T-helper 1 cell (primary cell): ENCODE results near the gene THOC5.
"Not testable (repeated sequence)": the region's sequence is repeated elsewhere in the genome, so short reads cannot be mapped to it uniquely, and the experiment has no call there.

Source experiments
- DNase-seq, 5 donors: peaks; one replicate each; pipeline ENCODE4 v3.0.0-alpha.2; 2012 to 2020
- total RNA-seq, 4 donors: gene quantifications; one replicate each; lab custom pipeline; 2026; lab: John Stamatoyannopoulos, UW

THOC5 gene
- 33.9 to 68.8 (median 48.1) reads per million in 4 donors for total RNA-seq

DNA sequence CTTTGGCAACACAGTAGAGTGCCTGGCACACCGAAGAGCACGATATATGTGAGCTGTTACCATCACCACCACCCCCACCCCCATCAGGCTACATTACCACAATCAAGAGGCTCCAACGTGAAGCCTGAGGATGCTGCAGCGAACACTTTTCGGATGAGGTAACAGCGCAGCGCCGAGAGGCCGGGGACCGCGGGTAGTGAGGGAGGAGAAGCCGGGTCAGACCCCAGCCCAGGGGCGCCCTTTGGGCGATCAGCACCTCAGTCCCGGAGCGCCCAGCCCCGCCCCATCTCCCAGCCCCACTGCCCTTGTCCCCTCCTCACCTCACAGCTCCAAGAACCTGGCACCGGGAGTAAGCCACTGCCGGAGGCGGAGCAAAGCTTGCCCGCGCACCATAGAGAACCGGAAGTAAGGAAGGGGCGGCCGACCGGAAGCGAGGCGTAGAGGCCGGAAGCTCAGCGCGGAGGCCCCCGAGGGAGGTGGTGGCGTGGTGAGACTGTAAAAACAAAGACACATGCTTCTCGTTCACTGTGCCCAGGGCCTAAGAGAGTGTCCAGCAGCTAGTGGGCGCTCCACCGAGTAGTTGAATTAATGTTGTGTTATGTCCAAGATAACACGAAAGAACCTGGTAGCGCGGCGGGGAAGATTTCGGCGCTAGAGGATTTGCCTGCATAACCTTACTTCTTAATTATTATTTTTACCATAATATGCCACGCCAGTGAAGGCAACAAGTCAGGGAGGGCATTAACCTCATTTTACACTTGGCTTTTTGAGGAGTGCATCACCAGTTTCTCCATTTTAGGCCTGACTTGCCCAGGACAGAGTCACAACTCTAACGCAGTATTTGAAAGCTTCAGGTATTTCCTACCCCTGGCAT, at the start of gene THOC5:
Gene THOC5, minus strand, starts transcription at position 407 of the 874 bp plus-strand sequence. CDS start 4,610 bp downstream, outside the sequence.
- DNase-seq = peak; percentile 70 to 91 (median 82)

DNA sequence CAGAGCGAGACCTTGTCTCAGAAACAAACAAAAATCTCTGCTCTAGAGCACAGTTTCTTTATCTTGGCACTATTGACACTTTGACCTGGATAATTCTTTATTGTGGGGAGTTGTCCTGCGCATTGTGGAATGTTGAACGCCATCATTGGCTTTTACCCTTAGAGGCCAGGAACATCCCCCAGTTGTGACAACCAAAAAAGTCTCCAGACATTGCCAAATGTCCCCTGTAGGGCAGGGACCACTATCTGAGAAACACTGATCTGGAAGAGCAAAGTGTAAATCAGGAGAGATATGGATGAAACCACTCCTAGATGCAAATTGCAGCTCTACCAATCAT, 45.1 kb upstream of the THOC5 start:
- DNase-seq = no peak

DNA sequence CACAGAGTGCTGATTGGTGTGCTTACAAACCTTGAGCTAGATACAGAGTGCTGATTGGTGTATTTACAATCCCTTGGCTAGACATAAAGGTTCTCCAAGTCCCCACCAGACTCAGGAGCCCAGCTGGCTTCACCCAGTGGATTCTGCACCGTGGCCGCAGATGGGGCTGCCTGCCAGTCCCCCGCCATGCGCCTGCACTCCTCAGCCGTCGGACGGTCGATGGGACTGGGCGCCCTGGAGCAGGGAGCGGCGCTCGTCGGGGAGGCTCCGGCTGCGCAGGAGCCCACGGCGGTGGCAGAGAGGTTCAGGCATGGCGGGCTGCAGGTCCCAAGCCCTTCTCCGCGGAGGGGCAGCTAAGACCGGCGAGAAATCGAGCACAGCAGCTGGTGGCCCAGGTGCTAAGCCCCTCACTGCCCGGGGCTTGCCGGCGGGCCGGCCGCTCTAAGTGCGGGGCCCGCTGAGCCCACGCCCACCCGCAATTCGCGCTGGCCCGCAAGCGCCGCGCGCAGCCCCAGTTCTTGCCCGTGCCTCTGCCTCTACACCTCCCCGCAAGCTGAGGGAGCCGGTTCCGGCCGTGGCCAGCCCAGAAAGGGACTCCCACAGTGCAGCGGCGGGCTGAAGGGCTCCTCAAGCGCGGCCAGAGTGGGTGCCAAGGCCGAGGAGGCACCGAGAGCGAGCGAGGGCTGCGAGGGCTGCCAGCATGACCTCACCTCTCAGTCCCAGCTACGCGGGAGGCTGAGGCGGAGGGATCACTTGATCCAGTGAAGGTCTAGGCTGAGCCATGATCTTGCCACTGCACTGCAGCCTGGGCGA, 44.5 kb upstream of the THOC5 start:
- not testable (repeated sequence) for DNase-seq

DNA sequence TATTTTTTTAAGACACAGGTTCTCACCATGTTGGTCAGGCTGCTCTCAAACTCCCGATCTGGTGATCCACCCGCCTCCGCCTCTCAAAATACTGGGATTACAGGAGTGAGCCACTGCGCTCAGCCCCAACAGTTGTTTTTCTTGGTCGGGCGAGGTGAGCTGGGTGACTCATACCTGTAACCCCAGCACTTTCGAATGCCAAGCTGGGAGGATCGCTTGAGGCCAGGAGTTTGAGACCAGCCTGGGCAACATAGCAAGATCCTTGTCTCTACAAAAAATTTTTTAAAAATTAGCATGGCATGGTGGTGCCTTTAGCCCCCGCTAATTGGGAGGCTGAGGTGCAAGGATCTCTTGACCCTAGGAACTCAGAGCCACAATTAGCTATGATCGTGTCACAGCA, 42.9 kb upstream of the THOC5 start:
- no peak for DNase-seq

DNA sequence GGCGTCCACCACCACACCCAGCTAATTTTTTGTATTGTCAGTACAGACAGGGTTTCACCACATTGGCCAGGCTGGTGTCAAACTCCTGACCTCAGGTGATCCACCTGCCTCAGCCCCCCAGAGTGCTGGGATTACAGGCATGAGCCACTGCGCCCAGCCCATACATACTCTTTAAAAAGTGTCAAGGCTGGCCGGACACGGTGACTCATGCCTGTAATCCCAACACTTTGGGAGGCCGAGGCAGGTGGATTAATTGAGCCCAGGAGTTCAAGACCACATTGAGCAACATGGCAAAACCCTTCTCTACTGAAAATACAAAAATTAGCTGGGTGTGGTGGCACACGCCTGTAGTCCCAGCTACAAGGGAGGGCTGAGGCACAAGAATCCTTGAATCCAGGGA, 40.9 kb upstream of the THOC5 start:
- not testable (repeated sequence) for DNase-seq

DNA sequence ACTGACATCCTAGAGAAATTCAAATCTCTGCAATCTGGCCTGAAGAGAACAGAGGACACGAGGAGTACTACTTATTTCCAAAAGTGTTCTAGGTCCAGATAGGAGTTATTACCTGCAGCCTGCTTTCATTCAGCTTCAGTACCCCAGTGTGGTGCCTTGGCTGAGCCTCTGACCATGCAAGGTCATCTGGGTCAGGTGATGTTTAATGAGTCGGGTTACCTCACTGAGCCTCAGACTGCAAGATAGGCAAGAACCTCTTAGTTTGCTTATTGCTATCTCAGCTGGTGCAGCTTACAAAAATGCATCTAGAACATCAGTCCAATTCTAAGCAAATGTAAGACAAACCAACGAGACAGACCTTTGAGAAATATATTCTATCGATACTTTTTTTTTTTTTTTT, 40.4 kb upstream of the THOC5 start:
- no peak for DNase-seq

DNA sequence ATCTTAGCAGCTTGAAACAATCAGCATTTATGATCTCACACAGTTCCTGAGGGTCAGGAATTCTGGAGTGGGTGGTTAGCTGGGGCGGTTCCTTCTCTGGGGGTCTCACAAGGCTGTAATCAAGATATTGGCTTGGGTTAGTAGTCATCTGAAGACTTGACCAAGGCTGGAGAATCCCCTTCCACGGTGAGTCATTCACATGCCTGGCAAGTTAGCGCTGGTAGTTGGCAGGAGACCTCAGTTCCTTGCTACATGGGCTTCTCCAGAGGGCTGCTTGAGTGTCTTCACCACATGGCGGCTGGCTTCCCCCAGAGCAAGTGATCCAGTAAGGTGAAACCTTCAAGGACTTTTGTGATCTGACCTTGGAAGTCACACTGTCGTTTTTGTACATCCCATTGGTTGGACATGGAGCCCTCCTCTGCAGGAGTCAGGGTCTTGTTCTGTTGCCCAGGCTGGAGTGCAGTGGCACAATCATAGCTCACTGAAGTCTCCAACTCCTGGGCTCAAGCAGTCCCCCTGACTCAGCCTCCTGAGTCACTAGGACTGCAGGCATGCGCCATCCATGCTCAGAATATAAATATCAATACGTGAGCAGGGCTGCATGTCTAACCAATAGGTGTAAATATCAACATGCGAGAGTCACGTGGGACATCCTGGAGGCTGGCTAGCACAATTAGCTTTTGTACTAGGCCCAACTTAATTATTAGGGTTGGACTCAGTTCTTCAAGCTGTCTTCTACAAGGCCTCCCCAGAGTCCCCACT, 34.6 kb upstream of the THOC5 start:
- no peak for DNase-seq

DNA sequence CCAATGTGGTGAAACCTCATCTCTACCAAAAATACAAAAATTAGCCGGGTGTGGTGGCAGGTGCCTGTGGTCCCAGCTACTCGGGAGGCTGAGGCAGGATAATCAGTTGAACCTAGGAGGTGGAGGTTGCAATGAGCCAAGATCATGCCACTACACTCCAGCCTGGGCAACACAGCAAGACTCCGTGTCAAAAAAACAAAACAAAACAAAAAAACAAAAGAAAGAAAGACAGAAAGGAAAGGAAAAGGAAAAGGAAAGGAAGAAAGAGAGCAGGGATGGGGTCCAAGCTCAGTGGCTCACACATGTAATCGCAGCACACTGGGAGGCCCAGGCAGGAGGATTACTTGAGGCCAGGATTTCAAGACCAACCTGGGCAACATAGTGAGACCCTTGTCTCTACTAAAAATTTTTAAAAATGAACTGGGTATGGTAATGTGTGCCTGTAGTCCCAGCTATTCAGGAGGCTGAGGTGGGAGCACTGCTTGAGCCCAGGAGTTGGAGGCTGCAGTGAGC, 32.7 kb upstream of the THOC5 start:
- DNase-seq = not testable (repeated sequence)

DNA sequence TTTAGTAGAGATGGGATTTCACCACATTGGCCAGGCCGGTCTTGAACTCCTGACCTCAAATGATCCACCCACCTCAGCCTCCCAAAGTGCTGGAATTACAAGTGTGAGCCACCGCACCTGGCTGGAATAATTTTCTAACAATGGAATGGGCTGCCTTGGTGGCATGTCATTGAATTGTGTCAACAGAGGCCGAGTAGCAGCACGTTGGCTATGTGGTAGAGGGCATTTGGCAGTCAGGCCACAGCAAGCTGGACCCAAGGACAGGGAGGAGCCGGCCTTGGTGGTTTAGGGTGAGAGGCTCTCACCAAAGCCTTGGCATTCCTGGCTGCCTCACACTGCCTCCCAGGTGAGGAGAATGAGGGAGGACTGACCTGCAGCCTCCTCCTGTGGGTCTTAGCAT, 31.4 kb upstream of the THOC5 start:
- DNase-seq = no peak

DNA sequence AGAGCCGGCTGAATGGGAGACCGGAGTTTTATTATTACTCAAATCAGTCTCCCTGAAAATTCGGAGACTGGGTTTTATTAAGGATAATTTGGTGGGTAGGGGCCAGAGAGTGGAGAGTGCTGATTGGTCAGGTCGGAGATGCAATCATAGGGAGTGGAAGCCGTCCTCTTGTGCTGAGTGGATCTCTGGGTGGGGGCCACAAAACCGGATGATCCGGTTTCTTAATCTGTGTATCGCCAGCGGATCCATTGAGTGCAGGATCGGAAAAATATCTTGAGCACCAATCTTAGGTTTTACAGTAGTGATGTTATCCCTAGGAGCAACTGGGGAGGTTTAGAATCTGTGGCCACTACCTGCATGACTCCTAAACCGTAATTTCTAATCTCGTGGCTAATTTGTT, 28.2 kb upstream of the THOC5 start:
- no peak for DNase-seq

DNA sequence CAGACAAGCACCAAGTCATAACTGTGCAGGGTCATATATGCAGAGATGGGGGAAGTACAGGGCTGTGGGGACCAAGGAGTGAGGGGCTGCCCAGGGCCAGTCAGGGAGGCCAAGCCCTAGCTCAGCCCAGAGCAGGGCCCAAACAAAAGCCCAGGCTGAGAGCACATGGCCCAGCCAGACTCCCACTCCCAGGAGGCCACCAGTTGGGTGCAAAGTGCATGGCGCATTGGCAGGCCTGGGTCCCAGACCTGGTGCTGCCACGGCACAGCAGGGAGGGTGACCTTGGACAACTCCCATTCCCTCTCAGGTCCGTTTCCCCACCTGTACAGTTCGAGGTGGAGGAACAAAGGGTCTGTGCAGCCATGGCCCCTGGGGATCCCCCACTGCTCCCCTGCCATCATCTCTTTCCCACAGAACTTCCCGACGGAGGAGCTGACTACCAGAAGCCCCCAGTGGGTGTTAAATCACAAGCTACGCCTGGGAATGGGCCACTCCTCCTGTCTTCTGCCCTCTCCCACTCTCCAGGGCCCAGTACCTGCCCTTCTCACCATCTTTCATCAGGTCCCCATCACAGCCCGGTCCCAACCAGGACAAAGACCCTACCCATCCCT, 26.7 kb upstream of the THOC5 start:
- DNase-seq = no peak

DNA sequence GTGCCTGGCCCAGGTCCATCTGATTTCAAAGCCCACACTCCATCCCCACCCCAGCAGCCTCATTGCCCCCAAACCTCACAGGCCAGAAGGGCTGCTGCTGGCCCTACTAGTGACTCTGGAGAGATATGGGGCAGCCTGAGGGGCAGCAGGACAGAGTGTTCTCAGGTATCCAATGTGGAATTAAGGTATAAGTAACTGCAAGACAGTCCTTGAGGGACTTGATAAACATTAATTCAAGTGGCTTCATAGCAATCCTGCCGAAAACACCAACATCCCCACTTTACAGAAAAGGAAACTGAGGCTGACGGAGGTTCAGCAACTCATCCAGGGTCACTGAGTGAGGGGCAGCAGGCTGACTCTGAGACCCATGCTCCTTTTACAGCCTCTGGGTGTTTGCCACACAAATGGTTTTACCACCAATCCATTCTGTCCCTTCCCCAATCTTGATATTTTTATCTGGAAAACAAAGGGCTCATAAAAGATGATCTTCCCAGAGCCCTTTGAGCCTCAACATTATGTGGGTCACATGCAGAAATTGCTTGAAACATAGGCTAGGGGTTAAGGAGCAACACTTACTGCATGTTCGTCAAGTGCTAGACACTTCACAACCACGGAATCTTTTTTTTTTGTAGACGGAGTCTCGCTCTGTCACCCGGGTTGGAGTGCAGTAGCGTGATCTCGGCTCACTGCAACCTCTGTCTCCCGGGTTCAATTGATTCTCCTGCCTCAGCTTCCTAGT, 25.1 kb upstream of the THOC5 start:
- DNase-seq = no peak

DNA sequence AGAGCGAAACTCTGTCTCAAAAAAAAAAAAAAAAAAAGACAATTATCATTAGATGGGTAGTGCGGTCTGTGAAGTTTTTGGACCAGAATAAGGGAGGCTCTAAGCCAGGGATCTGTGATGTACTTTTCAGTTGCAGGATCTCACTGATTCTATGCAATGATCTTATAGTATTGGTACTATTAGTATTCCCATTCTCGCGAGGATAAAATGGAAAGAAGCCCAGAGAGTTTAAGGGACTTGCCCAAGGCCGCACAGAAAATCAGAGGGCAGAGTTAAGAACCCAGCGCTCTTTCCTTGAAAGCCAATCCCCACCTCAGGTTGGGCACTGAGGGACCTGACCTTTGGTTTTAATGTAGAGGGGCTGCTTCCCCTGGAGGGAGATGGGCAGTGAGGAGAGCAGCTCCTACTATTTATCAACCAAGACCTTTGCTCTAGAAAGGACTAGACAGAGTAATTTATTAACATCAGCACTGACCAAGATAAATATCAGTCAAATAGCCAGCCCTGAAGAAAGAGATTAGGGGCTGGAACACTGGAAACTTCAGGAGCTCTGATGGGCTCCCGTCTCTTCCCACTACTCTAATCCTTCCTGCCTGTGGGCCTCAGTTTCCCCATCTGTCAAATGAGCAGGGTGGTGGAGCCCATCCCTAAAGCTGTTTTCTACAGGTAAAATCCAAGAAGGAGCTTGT, 21.3 kb upstream of the THOC5 start:
- no peak for DNase-seq

DNA sequence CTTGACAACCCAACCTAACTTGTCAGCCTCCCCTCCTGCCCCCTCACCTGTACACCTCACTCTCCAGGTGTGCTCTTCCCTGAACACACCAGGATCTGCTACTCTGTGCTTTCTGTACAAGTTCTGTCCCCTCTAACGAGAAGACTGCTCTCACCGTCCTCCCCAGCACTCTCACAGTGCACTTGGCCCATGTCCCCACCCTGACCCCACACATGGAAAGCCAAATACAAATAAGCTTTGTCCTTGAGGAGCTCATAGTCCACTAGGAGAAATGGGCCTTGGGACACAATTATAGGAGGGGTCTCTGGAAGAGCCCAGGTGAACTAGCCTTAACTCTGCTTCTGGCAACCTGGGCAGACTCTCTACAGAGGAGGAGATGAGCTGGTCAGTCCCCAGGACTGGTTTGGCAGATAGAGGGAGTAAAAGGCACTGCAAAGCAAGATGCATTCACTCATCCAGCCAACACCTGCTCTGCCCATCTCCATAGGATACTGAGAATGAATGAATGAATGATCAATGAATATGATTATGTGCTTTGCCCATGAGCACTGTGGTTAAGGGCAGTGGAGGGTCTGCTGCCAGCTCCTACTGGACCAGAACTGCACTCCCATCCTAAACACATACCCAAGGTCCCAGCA, 17.5 kb upstream of the THOC5 start:
- no peak for DNase-seq

DNA sequence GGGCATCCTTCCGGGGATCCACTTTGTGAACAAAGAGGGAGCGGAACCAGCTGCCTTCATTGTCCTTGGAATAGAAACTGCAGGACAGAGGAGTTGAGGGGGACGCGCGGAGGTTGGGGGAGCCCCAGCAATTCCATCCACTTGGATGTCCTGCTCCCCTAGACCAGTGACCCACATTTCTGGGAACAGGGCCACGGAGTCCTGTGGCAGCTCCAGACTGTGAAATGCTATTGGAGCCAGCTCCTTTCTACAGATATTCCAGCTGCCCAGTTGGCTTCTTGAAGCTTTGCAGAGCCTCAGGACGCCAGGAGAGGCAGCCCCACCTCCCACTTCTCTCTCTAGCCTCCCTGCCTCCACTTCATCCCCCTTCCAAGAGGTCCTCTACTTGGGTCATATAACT, 16.9 kb upstream of the THOC5 start:
- DNase-seq = no peak

DNA sequence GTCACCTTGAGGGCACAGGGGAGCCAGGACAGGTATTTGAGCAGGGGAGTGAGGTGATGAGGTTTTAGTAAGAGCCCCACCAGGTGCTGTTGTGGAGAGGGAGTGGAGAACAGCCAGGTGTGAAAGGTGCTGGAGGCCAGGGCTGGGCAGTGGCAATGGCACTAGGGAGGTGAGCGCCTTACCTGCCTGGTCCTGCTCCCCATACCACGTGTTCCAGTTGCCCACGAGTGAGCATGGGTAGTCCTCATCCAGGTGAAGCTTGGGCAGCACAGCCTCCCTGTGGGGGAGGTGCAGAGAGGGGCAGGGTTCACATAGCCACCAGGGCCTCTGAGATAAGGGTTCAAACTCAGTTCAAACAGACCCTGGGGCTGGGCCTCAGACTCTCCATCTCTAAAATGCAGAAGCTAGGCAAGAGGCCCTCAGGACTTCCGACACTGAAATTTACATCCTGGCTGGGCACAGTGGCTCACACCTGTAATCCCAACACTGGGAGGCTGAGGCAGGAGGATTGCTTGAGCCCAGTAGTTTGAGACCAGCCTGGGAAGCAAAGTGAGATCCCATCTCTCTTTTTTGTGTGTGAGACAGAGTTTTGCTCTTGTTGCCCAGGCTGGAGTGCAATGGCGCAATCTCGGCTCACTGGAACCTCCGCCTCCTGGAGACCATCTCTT, 15.6 kb upstream of the THOC5 start:
- DNase-seq = no peak

DNA sequence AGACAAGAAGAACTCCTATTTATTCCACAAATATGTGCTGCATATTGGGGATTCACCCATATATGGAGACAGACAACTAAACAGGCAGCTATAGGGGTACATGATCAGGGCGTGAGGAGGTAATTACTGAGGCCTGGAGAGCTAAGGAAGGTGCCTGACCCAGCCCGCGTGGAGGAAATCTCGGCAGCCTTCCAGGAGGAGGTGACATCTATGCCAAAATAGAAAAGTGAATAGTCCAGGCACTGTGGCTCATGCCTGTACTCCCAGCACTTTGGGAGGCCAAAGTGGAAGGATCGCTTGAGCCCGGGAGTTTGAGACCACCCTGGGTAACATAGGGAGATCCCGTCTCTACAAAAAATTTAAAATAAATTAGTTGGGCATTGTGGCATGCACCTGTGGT, 13.8 kb upstream of the THOC5 start:
- no peak for DNase-seq

DNA sequence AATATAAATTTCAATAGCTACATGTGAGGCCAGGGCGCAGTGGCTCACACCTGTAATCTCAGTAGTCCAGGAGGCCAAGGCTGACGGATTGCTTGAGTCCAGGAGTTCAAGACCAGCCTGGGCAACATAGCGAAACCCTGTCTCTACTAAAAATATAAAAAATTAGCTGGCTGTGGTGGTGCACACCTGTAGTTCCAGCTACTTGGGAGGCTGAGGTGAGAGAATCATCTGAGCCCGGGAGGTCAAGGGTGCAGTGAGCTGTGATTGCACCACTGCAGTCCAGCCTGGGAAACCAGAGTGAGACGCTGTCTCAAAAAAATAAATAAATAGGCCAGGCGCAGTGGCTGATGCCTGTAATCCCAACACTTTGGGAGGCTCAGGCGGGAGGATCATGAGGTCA, 13.0 kb upstream of the THOC5 start:
- DNase-seq = not testable (repeated sequence)

DNA sequence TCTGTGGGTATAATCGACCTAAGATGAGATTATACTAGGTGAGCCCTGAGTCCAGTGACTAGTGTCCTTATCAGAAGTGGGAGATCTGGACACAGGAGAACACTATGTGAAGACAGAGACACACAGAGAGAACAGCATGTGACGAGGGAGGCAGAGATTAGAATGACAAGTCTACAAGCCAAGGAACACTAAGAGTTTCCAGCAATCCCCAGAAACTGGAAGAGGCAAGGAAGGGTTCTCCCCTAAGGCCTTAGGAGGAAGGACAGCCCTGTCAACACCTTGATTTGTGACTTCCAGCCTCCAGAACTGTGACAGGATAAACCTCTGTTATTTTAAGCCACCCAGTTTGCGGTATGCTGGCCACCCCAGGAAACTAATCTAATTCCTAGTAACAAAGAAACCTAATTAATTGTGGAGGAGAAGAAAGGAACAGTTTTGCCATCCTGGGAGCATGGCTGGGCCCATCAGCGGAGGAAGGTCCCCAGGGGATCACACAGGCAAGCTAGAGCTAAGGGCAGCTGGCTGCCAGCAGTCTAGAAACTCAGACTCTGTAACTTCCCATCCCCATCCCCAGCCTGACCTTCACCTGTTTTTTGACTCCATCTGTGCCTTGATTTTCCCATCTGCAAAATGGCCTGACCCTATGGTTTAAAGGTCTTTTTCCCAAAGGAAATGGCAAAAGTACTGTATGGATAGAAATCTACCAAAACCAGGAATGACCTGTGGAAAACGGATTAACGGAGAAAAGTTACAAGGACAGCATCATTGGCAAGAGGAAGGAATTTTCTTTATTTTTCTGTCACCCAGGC, 10.3 kb upstream of the THOC5 start:
- no peak for DNase-seq
